CD4-positive, alpha-beta T cell (primary cell): Measurements from ENCODE around the gene FAM83E. TPM values are rescaled to one million over a fixed set of nuclear protein-coding genes. Genes with fewer than 3 reads are reported as not detected.
A peak's percentile ranks its signal among the peaks of the same experiment; 100 is the strongest.

ENCODE experiments used
- ATAC-seq: fragments of 200-7000 bp; cut with Tn5 transposase; one replicate; pipeline ENCODE4 v1.10.0; 2022; ENCODE audit warnings: mild to moderate bottlenecking; ENCODE audit not compliant: poor library complexity
- CTCF ChIA-PET: fragments of 350-600 bp; sonication (Branson Sonifier 250); formaldehyde crosslinking; loops from one replicate; lab custom pipeline; 2021; ENCODE audit warnings: antibody characterized with exemption, inconsistent platforms; lab: Charles Lee
- POLR2A ChIA-PET: fragments of 350-600 bp; sonication (Branson Sonifier 250); formaldehyde crosslinking; loops from one replicate; lab custom pipeline; 2021; ENCODE audit warnings: antibody characterized with exemption, inconsistent platforms; lab: Charles Lee
- DNase-seq, 14 experiments: peaks; one replicate each; pipeline ENCODE4 v3.0.0-alpha.2; 2013 to 2020; ENCODE audit warnings: mixed read lengths in 2 of 14
- H3K27ac ChIP-seq, 2 donors: one replicate each; pipeline versions ENCODE4 v1.5.1 to v1.7.0; 2013; ENCODE audit warnings: low read length in 2 of 2, low read depth in 1 of 2, mild to moderate bottlenecking in 1 of 2
- H3K27me3 ChIP-seq, 2 experiments: 1 replicate in 1 of 2; 2 replicates in 1 of 2; pipeline versions ENCODE4 v1.6.1 to v1.7.0; 2013; ENCODE audit warnings: low read length in 2 of 2, control low read depth in 1 of 2, mild to moderate bottlenecking in 1 of 2, moderate library complexity in 1 of 2; ENCODE audit not compliant: insufficient read depth in 2 of 2, control insufficient read depth in 1 of 2
- H3K36me3 ChIP-seq: one replicate; pipeline ENCODE4 v1.6.1; 2013; ENCODE audit warnings: low read length, control low read depth; ENCODE audit not compliant: insufficient read depth
- H3K4me1 ChIP-seq: one replicate; pipeline ENCODE4 v1.6.1; 2013; ENCODE audit warnings: low read length, control low read depth; ENCODE audit not compliant: insufficient read depth
- H3K4me3 ChIP-seq: one replicate; pipeline ENCODE4 v1.5.1; 2013; ENCODE audit warnings: mild to moderate bottlenecking, low read length, moderate library complexity
- H3K9me3 ChIP-seq, 2 experiments: 1 replicate in 1 of 2; 2 replicates in 1 of 2; pipeline versions ENCODE4 v1.6.1 to v1.7.0; 2013; ENCODE audit warnings: low read length in 2 of 2, mild to moderate bottlenecking in 2 of 2, control low read depth in 1 of 2, moderate library complexity in 1 of 2; ENCODE audit not compliant: control insufficient read depth in 1 of 2, insufficient read depth in 1 of 2
- H3K27ac Mint-ChIP-seq: one replicate; pipeline ENCODE4 v1.8.0; 2020; ENCODE audit warnings: mixed read lengths
- H3K27me3 Mint-ChIP-seq: one replicate; pipeline ENCODE4 v1.8.0; 2021; ENCODE audit warnings: mixed read lengths
- H3K36me3 Mint-ChIP-seq: one replicate; pipeline ENCODE4 v1.8.0; 2021; ENCODE audit warnings: low read depth, mixed read lengths
- H3K4me1 Mint-ChIP-seq: one replicate; pipeline ENCODE4 v1.8.0; 2021; ENCODE audit warnings: low read depth, mixed read lengths
- H3K4me3 Mint-ChIP-seq: one replicate; pipeline ENCODE4 v1.8.0; 2020; ENCODE audit warnings: mild to moderate bottlenecking, mixed read lengths
- H3K9me3 Mint-ChIP-seq: one replicate; pipeline ENCODE4 v1.8.0; 2020; ENCODE audit warnings: mixed read lengths
- CTCF ChIP-seq: fragments of 200-600 bp; IDR thresholded peaks from one replicate; pipeline ENCODE4 v1.8.0; 2022; ENCODE audit warnings: antibody characterized with exemption, mild to moderate bottlenecking
- intact Hi-C, 2 experiments: fragments of 100-400 bp; cut with DNase I in 1 of 2; cut with micrococcal nuclease in 1 of 2; formaldehyde crosslinking; loops; one replicate each; pipeline versions ENCODE4 v1.15.1 to v1.9.0; 2023 to 2025; cut with DNase I, micrococcal nuclease
- total RNA-seq, 174 experiments: library from RNA in 2 of 174; stranded (reverse) in 2 of 174; gene quantifications; one replicate each; pipeline ENCODE4 v1.2.3 and lab custom pipeline; 2021 to 2026

Gene FAM83E
- total RNA-seq, 2 experiments from 2014 or later = 1.6 to 2.6 TPM

DNA sequence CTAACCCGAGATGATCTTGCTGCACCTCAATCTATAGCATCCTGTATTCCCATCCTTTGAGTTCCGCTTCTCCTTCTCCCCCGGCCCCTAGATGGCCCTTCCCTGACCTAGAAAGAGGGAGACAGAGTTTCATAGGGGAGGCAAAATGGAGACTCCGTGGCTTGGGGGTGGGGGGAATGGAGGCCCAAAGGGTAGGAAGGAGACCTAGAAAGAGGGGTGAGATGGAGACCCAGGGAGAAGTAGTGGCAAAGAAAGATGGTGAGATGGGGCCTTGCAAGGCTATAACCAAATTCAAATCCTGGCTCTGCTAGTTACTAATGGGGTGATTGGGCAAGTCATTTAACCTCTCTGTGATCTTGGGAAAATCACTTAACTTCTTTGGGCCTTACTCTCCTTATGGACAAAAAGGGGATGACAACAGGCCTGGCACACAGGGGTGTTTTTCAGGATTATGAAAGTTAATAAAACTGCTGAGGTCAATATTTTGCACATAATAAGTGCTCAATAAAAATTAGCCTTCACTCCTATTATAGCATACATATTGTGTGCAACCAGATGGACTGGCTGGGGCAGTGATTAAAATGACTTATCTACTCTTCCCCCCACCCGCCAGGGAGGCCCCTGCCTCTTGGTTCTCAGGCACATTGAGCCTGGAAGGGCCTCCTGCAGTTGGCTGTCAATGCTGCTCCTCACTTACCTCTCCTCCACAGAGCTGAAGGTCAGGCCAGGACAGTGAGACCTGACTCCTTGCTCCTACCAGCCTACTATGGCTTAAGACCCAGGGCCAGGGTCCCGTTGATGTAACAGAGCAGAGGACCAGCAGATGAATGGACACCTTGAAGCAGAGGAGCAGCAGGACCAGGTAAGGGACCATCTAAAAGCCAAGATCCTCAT, 5.1 kb upstream of the FAM83E start:
- Mint-ChIP-seq H3K4me3 (peak overlapping the region; percentile 98), H3K4me1 (peaks cover 64% of the 10 kb centered on the region), H3K27ac (peak overlapping the region; percentile 97), H3K36me3 (peaks cover 66% of the 10 kb centered on the region), H3K9me3 (no peaks in the 10 kb centered on the region), H3K27me3 (no peaks in the 10 kb centered on the region)
- ChIA-PET CTCF (interaction anchor here (0.9 to 1.1 kb wide), 5 partner anchors 11 to 374 kb away, joined by 3 to 5 read pairs (median 3); partner anchors contain the start of gene RUVBL2), POLR2A (interaction anchor here (0.6 to 3.9 kb wide), 26 partner anchors 10 to 1147 kb away, joined by 3 to 45 read pairs (median 5); partner anchors contain the start of genes AP2A1, CA11, DBP and EMP3)
- TF ChIP-seq CTCF = no peak
- Histone ChIP-seq H3K9me3 (no peaks in the 10 kb centered on the region), H3K27me3 (no peaks in the 10 kb centered on the region), H3K4me1 (peaks cover 72% of the 10 kb centered on the region), H3K4me3 (peak overlapping the region; percentile 94), H3K27ac (peak overlapping the region; percentile 76 to 89), H3K36me3 (peaks cover 29% of the 10 kb centered on the region)
- ATAC-seq = no peak
- intact Hi-C loops = loop anchor here (1.0 to 10.0 kb wide), 5 partner anchors 14 to 375 kb away; partner anchors contain the start of genes DBP (in 1 of the 2), GYS1 (in 1 of the 2) and RUVBL2 (in 1 of the 2)
- peak in 1 of 14 experiments; percentile 42 for DNase-seq

- Histone ChIP-seq H3K27me3 (no peaks in the 10 kb centered on the region), H3K4me1 (peaks cover 64% of the 10 kb centered on the region), H3K27ac (peak within 1 kb of the TSS; percentile 76 to 89), H3K36me3 (peaks cover 34% of the 10 kb centered on the region), H3K4me3 (peak within 1 kb of the TSS; percentile 94), H3K9me3 (no peaks in the 10 kb centered on the region)
- intact Hi-C loops = loop anchor here (1.0 to 5.0 kb wide), 4 partner anchors 15 to 287 kb away; partner anchors contain the start of gene DBP (in 1 of the 2)
- no peak for TF ChIP-seq CTCF
- Mint-ChIP-seq H3K27me3 (no peaks in the 10 kb centered on the region), H3K27ac (peak within 1 kb of the TSS; percentile 97), H3K4me3 (peak within 1 kb of the TSS; percentile 98), H3K36me3 (peaks cover 70% of the 10 kb centered on the region), H3K9me3 (no peaks in the 10 kb centered on the region), H3K4me1 (peaks cover 58% of the 10 kb centered on the region)
- POLR2A ChIA-PET = interaction anchor here (0.6 to 3.9 kb wide), 31 partner anchors 9 to 1148 kb away, joined by 3 to 45 read pairs (median 5); partner anchors contain the start of genes AP2A1, CA11, DBP and EMP3
- peak; percentile 67 for ATAC-seq
- peak; percentile 89 to 99 (median 95) for DNase-seq
- CTCF ChIA-PET = interaction anchor here (0.6 to 1.5 kb wide), 8 partner anchors 10 to 454 kb away, joined by 3 to 5 read pairs (median 4); partner anchors contain the start of genes CA11 and RUVBL2
Observed at GRCh38 chr19:48618916-48619691, 4.2 kb upstream of the FAM83E start, which contains the start of the genes RPL18 and SPHK2. Gene RPL18 (minus strand): TSS chr19:48619178. CDS start chr19:48619143, 35 bp downstream. Gene SPHK2 (plus strand): TSS chr19:48619506. CDS start chr19:48620515, 1,009 bp downstream.
